Right lobe of liver (tissue), 4 donors: Measurements from ENCODE around the gene DPP10.

ENCODE experiments used
- CTCF ChIP-seq, 4 donors: fragments of 200-600 bp in 3 of 4; fragments of 450-650 bp in 1 of 4; IDR thresholded peaks; one replicate each; pipeline versions ENCODE4 v1.5.1 to v1.8.0; 2016 to 2022; ENCODE audit warnings: antibody characterized with exemption in 4 of 4, mild to moderate bottlenecking in 2 of 4
- POLR2A ChIP-seq: fragments of 450-650 bp; IDR thresholded peaks from one replicate; pipeline ENCODE4 v1.6.1; 2017; ENCODE audit warnings: antibody characterized with exemption, mild to moderate bottlenecking
- donor health status: DM: no; HTN: no; CAD: no.
- donor health status: DM: no; HTN: no; CAD: no.
- donor health status: DM: no; HTN: yes; CAD: no.

- no peak for TF ChIP-seq CTCF (IDR thresholded peaks at IDR 0.05)
- TF ChIP-seq POLR2A: no peak
These were observed 54.5 kb downstream of the DPP10 start for GRCh38 chr2:114496959-114497358.
